ENCODE data around the gene KIF18B.

KIF18B gene

DNA sequence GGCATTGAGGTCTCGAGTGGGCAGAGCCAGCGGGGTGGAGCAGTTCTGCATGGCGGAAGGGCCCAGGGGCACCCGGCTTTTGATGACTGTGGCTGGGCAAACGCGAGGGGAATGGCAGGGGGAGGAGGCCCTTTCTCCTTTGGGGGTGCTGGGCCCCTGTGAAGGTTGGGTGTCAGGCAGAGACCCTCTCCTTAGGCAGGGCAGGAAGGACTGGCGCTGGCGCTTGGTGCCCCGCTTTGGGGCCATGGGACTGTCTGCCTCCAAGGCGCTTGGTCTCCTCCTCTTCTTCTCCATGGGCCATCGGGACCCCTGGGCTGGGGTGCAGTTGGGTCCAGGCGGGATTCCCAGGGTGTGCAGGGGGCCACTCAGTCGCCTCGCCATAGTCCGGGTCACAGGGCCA is 19.4 kb downstream of the KIF18B start:
- FAIRE-seq (no peak), DNase-seq (ENCODE audit: insufficient read length, low spot score) (no peak)
- TF ChIP-seq, protein P1, sequence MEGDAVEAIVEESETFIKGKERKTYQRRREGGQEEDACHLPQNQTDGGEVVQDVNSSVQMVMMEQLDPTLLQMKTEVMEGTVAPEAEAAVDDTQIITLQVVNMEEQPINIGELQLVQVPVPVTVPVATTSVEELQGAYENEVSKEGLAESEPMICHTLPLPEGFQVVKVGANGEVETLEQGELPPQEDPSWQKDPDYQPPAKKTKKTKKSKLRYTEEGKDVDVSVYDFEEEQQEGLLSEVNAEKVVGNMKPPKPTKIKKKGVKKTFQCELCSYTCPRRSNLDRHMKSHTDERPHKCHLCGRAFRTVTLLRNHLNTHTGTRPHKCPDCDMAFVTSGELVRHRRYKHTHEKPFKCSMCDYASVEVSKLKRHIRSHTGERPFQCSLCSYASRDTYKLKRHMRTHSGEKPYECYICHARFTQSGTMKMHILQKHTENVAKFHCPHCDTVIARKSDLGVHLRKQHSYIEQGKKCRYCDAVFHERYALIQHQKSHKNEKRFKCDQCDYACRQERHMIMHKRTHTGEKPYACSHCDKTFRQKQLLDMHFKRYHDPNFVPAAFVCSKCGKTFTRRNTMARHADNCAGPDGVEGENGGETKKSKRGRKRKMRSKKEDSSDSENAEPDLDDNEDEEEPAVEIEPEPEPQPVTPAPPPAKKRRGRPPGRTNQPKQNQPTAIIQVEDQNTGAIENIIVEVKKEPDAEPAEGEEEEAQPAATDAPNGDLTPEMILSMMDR (IDR thresholded peaks at IDR 0.05; ENCODE audit: insufficient read depth, missing control alignments): no peak

DNA sequence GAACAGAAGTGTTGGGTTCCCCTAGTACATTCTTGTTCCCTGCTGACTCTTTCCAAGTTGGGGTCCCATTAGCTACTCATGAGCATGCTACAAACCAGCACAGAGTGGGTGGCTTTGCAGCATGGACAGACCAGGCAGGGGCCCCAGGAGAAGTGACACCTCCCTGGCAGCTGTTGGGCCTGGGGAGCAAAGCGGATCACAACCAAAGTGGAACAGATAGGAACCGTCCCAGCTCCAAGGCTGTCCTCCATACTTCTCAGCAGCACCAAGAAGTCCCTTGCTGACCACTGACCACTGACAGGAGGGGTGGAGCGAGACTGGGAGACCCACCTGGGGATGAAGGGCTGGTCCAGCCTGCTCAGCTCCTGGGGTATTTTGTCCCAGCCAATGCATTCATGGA is 19.9 kb downstream of the KIF18B start:
- FAIRE-seq (no peak), DNase-seq (ENCODE audit: insufficient read length, low spot score) (no peak)
- TF ChIP-seq, protein P1 (IDR thresholded peaks at IDR 0.05; ENCODE audit: insufficient read depth, missing control alignments): no peak

DNA sequence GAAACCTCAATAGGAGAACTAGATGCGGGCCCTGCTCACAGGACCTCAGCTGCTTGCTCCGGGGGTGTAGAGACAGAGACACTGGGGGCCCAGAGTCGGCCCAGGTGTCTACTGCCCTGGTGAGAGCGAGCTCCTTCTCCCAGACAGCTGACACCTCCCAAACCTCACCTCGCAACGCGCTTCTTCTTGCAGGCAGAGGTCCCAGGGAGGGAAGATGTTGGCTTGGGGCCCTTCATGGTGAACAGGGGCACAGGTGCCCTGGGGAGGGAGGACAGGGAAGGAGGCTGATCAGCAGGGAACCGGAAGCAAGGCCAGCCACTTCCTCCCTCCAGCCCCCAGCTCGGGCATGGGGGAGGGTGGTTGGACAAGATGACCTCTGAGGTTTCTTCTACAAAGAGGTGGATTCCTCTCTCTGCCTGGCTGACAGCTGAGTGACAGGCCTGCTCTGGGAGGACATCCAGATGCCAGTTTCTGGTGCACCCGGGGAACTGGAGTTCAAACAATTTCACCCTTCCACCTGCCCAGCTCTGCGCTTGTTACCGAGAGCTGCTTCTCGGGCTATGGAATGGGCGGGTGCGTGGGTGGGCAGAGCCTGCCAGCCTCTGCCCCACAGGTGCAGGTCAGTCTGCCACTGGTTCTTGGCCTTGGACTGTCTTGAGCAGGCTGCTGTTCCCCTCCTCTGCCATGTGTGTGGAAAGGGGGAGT is 20.6 kb downstream of the KIF18B start:
- TF ChIP-seq, protein P1 (IDR thresholded peaks at IDR 0.05; ENCODE audit: insufficient read depth, missing control alignments): no peak
- DNase-seq (ENCODE audit: insufficient read length, low spot score) (no peak), FAIRE-seq (no peak)

DNA sequence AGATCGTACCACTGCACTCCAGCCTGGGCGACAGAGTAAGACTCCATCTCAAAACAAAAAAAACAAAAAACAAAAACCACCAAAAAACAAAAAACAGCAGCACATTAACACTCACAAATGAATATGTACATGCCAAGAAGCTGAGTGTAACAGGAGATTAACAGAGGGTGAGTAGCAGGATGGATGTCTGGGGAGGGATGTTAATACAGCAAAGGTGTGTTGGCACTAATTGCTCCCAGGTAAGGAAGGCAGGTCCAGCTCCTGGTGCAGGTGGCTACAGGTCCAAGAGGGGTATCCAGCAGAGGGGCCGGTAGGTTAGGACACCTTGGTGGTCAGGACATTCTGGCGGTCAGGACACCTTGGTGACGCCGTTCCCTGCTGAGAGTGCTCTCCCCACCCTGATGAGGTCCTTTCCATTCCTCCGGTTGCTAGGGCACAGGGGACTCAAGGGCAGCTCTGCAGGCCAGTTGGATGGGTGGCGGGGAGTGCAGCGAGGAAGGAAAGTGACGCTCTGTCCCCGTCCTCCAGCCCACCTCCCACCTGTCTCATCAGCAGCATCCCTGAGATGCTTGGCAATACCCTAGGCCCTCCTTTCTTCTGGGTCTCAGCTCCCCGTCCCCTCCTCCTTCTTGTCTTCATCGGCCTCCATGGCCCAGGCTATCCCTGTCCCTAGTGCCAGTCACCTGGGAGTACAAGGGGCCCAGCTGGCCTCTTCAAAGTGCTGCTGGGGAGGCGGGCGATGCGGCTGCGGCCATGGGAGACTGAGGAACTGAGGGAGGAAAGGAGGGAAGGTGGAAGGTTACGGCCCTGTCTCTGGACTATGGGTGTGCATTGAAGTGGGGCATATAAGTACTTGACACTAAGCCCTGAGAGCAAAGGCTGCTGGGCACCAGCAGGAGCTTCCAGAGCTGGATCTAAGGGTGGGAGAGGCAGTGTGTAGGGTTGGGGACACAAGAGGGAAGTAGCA is 21.6 kb downstream of the KIF18B start:
- DNase-seq (ENCODE audit: insufficient read length, low spot score) (no peak), FAIRE-seq (no peak)
- TF ChIP-seq, protein P1 (IDR thresholded peaks at IDR 0.05; ENCODE audit: insufficient read depth, missing control alignments): no peak

DNA sequence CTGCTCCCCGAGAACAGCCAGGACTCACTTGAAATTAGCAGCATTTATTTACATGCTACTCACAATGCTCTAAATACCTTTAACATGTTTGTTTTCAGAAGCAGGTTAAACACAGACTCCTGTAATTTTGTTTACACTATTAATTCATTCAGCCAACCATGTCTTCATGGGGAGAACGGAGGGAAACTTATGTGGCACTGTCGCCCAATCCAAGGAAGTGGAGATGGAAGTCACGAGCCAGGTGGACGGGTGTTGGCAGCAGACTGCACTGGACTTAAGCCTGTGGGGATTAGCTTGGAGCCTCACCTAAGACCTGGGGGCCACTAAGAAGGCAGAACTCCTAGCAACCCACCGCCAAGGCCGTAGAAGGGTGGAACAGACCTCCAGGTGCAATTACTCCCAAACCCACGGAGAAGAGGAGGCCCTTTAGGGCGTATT is 23.4 kb downstream of the KIF18B start:
- TF ChIP-seq, protein P1 (IDR thresholded peaks at IDR 0.05; ENCODE audit: insufficient read depth, missing control alignments): no peak
- DNase-seq (ENCODE audit: insufficient read length, low spot score): peak; percentile 86
- FAIRE-seq: peak; percentile 68

DNA sequence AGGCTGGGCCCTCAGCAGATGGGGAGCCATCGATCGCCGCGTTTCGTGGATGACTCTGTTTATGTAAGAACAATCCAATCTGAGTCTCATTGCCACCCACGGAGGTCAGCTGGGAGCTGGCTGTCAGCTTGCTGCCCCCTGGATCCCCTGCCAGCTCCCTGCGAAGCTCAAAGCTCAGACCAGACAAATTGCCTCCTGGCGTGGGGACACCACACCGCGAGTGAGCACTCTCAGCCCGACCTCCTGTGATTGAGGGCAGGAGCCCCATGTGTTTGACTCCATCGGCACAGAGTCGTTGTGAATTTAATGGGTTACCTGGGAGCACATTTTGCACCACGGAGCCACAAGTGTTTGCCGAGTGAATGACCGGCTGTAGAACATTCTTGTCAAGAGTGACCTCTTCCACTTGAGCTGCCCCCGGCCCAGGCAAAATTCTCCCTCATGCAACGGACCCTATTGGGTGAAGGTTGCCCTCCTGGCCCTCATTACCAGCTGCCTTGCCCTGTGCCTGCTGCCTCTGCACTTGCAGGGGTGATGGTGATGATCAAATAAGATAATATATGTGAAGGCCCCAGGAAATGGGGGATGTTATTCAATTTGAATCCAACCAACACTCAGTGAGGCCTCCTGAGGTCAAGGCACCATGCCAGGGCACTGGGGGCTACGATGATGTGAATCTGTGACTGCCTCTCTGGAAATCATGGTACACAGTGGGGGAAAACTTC is 24.7 kb downstream of the KIF18B start:
- no peak for DNase-seq (ENCODE audit: insufficient read length, low spot score)
- no peak for FAIRE-seq
- TF ChIP-seq, protein P1 (IDR thresholded peaks at IDR 0.05; ENCODE audit: insufficient read depth, missing control alignments): no peak
